HCT116 (cell line): ENCODE measurements around the gene OR1F1. TPM values are rescaled to one million over a fixed set of nuclear protein-coding genes. Genes with fewer than 3 reads are reported as not detected.
"Not testable (repeated sequence)": the region's sequence is repeated elsewhere in the genome, so short reads cannot be mapped to it uniquely, and the experiment has no call there.

Experiments
- ATAC-seq: fragments of 200-7000 bp; cut with Tn5 transposase; 2 replicates; pipeline ENCODE4 v1.9.1; 2020; ENCODE audit warnings: mild to moderate bottlenecking, moderate library complexity
- BruUV-seq: library from RNA; stranded (reverse); fragments of 400-500 nt; replicated peaks from 2 replicates; lab custom pipeline; 2021; lab: Mats Ljungman, UMichigan
- CTCF ChIA-PET: fragments of 300-600 bp; sonication (Branson Sonifier 250); formaldehyde crosslinking; loops from one replicate; lab custom pipeline; 2021; ENCODE audit warnings: antibody characterized with exemption; lab: Charles Lee
- POLR2A ChIA-PET: fragments of 300-600, 350-600 bp; sonication (Branson Sonifier 250); formaldehyde crosslinking; loops from one replicate; lab custom pipeline; 2021; ENCODE audit warnings: antibody characterized with exemption; lab: Charles Lee
- RAD21 ChIA-PET, 2 experiments: fragments of 300-600 bp; sonication (Branson Sonifier 250); formaldehyde crosslinking; loops; one replicate each; lab custom pipeline; 2023; ENCODE audit warnings: low total read pairs in 2 of 2; ENCODE audit not compliant: uncharacterized antibody in 2 of 2, unreplicated experiment in 2 of 2, low non-redundant PET in 1 of 2; lab: Charles Lee
- DNase-seq: peaks from one replicate; pipeline ENCODE4 v3.0.0-alpha.2; 2010; ENCODE audit warnings: low read depth, low spot score
- H2AFZ ChIP-seq: fragments of 200-600 bp; shearing (Covaris generic), sonication (generic); 2 replicates; pipeline ENCODE4 v1.6.1; 2017; ENCODE audit warnings: low read depth, mixed run types, mixed read lengths, antibody characterized with exemption, low read length; ENCODE audit not compliant: poor library complexity, severe bottlenecking
- H3K27ac ChIP-seq: 2 replicates; pipeline ENCODE4 v1.5.1; 2012; ENCODE audit warnings: low read depth, low read length
- H3K27me3 ChIP-seq: fragments of 200-600 bp; sonication (generic); 2 replicates; pipeline ENCODE4 v1.6.1; 2016; ENCODE audit warnings: mixed run types, low read length, mixed read lengths; ENCODE audit not compliant: insufficient read depth
- H3K36me3 ChIP-seq, 2 experiments: fragments of 200-500 bp in 1 of 2; fragments of 200-600 bp in 1 of 2; sonication (Bioruptor generic) in 1 of 2; sonication (generic) in 1 of 2; 2 replicates each; pipeline versions ENCODE4 v1.5.1 to v1.6.1; 2014 to 2016; ENCODE audit warnings: low read length in 2 of 2, inconsistent platforms in 1 of 2, mixed read lengths in 1 of 2, mixed run types in 1 of 2; ENCODE audit not compliant: insufficient read depth in 2 of 2, control insufficient read depth in 1 of 2
- H3K4me1 ChIP-seq, 2 experiments: fragments of 200-600 bp in 1 of 2; sonication (generic) in 1 of 2; 2 replicates each; pipeline versions ENCODE4 v1.5.1 to v1.6.1; 2012 to 2017; ENCODE audit warnings: low read length in 2 of 2, inconsistent platforms in 1 of 2, mild to moderate bottlenecking in 1 of 2, mixed read lengths in 1 of 2, mixed run types in 1 of 2, moderate library complexity in 1 of 2; ENCODE audit not compliant: insufficient read depth in 2 of 2, control insufficient read depth in 1 of 2
- H3K4me2 ChIP-seq: fragments of 200-600 bp; sonication (generic); 2 replicates; pipeline ENCODE4 v1.6.1; 2017; ENCODE audit warnings: mixed run types, low read length, mixed read lengths
- H3K4me3 ChIP-seq, 2 experiments: fragments of 200-600 bp in 1 of 2; sonication (generic) in 1 of 2; replicated peaks in 1 of 2; 2 replicates each; pipeline ENCODE4 v1.5.1; 2011 to 2016; ENCODE audit warnings: low read length in 2 of 2, control low read depth in 1 of 2, low read depth in 1 of 2, mild to moderate bottlenecking in 1 of 2, mixed read lengths in 1 of 2, mixed run types in 1 of 2
- H3K79me2 ChIP-seq: fragments of 200-600 bp; sonication (generic); 2 replicates; pipeline ENCODE4 v1.6.1; 2017; ENCODE audit warnings: mild to moderate bottlenecking, mixed run types, low read length, moderate library complexity, mixed read lengths; ENCODE audit not compliant: insufficient read depth
- H3K9ac ChIP-seq: fragments of 200-600 bp; sonication (generic); 2 replicates; pipeline ENCODE4 v1.6.1; 2016; ENCODE audit warnings: low read length, mixed read lengths
- H3K9me2 ChIP-seq: fragments of 200-600 bp; sonication (generic), shearing (Covaris generic); 2 replicates; pipeline ENCODE4 v1.6.1; 2017; ENCODE audit warnings: mixed run types, mild to moderate bottlenecking, moderate library complexity; ENCODE audit not compliant: insufficient read depth
- H3K9me3 ChIP-seq, 2 experiments: fragments of 200-500 bp in 1 of 2; fragments of 200-600 bp in 1 of 2; sonication (Bioruptor generic) in 1 of 2; sonication (generic) in 1 of 2; 2 replicates each; pipeline ENCODE4 v1.6.1; 2014 to 2017; ENCODE audit warnings: low read length in 2 of 2, mixed read lengths in 2 of 2, inconsistent platforms in 1 of 2, low read depth in 1 of 2, mild to moderate bottlenecking in 1 of 2, mixed run types in 1 of 2, moderate library complexity in 1 of 2; ENCODE audit not compliant: control insufficient read depth in 1 of 2, insufficient read depth in 1 of 2
- H4K20me1 ChIP-seq: fragments of 200-600 bp; sonication (generic), shearing (Covaris generic); 2 replicates; pipeline ENCODE4 v1.6.1; 2017; ENCODE audit warnings: mixed run types, mild to moderate bottlenecking, moderate library complexity; ENCODE audit not compliant: insufficient read depth
- ZNF274 ChIP-seq: fragments of 200-500 bp; sonication (Bioruptor generic); IDR thresholded peaks from 2 replicates; pipeline ENCODE4 v1.6.1; 2014; ENCODE audit warnings: mild to moderate bottlenecking, low read depth, low read length, inconsistent platforms
- intact Hi-C: fragments of 100-400 bp; cut with micrococcal nuclease; formaldehyde crosslinking; loops from 2 replicates; pipeline ENCODE4 v1.10.0; 2022
- total RNA-seq: library from RNA; stranded (reverse); gene quantifications from one replicate; pipeline ENCODE4 v1.2.1, GENCODE V29; 2021; ENCODE audit not compliant: unreplicated experiment

Gene OR1F1
- total RNA-seq, 1 experiment from 2014 or later: not detected

DNA sequence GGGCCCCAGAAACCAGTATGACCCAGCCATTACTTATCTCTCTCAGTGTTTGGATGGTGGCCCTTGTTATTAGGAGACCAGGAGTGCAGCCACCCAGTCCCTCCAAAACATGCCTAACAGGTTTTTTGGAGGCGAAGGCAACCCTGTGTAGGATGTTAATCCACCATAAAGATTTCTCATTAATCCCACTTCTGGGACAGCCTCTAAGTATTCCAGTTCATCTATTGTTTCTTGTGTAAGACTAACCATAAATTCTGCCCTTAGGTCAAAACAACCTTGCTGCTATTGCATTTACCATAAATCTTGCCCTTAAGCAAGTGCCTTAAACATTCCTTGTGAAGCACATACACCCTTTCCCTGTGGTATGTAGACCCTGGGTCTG lies 21.5 kb upstream of the OR1F1 start:
- Histone ChIP-seq H3K27ac (no peak overlapping the region), H3K9me2 (no peaks in the 10 kb centered on the region), H3K27me3 (no peaks in the 10 kb centered on the region), H3K4me2 (no peak overlapping the region), H3K9ac (no peak overlapping the region), H3K4me3 (no peak overlapping the region), H2AFZ (no peak overlapping the region), H3K79me2 (no peaks in the 10 kb centered on the region), H4K20me1 (no peaks in the 10 kb centered on the region), H3K36me3 (no peaks in the 10 kb centered on the region), H3K4me1 (peaks cover 11 to 34% of the 10 kb centered on the region in 2 experiments; a peak in 3 of 4 replicates), H3K9me3 (no peaks in the 10 kb centered on the region)
- TF ChIP-seq ZNF274: no peak
- RAD21 ChIA-PET: interaction anchor here in 1 of 2 experiments (1.0 kb wide), 1 partner anchor 16 kb away, joined by 4 read pairs; no protein-coding TSS in a partner anchor
- ATAC-seq (no peak), DNase-seq (no peak)
- no TSS peak for BruUV-seq
- intact Hi-C loops: loop anchor here (5.0 kb wide), 1 partner anchor 34 kb away; no protein-coding TSS in a partner anchor
- POLR2A ChIA-PET: interaction anchor here (0.7 to 1.0 kb wide), 3 partner anchors 9 to 19 kb away, joined by 3 to 4 read pairs (median 4); no protein-coding TSS in a partner anchor
- CTCF ChIA-PET: interaction anchor here (0.5 to 1.2 kb wide), 13 partner anchors 8 to 135 kb away, joined by 3 to 14 read pairs (median 4); partner anchors contain the start of genes OR1F1 and ZNF205

DNA sequence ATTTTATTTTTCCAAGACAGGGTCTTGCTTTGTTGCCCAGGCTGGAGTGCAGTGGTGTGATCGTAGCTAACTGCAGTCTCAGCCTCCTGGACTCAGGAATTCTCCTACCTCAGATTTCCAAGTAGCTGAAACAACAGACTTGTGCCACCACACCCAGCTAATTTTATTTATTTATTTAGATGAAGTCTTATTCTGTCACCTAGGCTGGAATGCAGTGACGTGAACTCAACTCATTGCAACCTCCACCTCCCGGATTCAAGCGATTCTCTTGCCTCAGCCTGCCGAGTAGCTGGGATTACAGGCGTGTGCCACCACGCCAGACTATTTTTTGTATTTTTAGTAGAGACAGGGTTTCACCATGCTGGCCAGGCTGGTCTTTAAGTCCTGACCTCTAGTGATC lies 19.3 kb upstream of the OR1F1 start:
- H3K27ac ChIP-seq, H3K27me3 ChIP-seq, H3K9me3 ChIP-seq, H2AFZ ChIP-seq, ATAC-seq, H3K79me2 ChIP-seq, H3K9ac ChIP-seq, H3K9me2 ChIP-seq, H3K4me3 ChIP-seq, BruUV-seq, H3K4me2 ChIP-seq, H3K36me3 ChIP-seq, H4K20me1 ChIP-seq, DNase-seq: not testable (repeated sequence)
- intact Hi-C loops: loop anchor here (5.0 kb wide), 1 partner anchor 36 kb away; no protein-coding TSS in a partner anchor
- H3K4me1 ChIP-seq: peaks cover 18 to 34% of the 10 kb centered on the region in 2 experiments
- ChIA-PET RAD21 (interaction anchor here in 1 of 2 experiments (1.2 kb wide), 1 partner anchor 18 kb away, joined by 3 read pairs; no protein-coding TSS in a partner anchor), POLR2A (interaction anchor here (1.2 to 1.5 kb wide), 2 partner anchors 11 to 16 kb away, joined by 3 read pairs; no protein-coding TSS in a partner anchor), CTCF (interaction anchor here (1.5 to 1.9 kb wide), 2 partner anchors 37 to 39 kb away, joined by 4 to 7 read pairs; no protein-coding TSS in a partner anchor)
